ENCODE results near the gene AQP6. TPM values are rescaled to one million over a fixed set of nuclear protein-coding genes. Genes with fewer than 3 reads are reported as not detected.

AQP6 gene
- total RNA-seq, 1 donor from 2014 or later = not detected

- DNase-seq (ENCODE audit: low spot score) = no peak
- H3K27ac Mint-ChIP-seq (ENCODE audit: unreplicated experiment) = no peak overlapping the region
Observed at GRCh38 chr12:49990273-49990672, 17.5 kb downstream of the AQP6 start.

DNA sequence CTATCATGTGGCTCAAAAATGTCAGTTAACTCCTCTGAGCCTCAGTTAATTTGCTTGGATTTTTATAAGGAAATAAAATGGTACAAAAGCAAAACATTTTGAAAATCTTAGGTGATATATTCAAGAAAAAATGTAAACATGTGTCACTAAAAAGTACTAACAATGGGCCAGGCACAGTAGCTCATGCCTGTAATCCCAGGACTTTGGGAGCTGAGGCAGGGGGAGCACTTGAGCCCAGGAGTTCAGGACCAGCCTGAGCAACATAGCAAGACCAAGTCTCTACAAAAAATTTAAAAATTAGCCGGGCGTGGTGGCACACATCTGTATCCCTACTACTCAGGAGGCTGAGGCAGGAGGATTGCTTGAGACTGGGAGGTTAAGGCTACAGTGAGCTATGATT is 25.7 kb downstream of the AQP6 start:
- Mint-ChIP-seq H3K36me3 (ENCODE audit: low read depth) (peaks cover 10% of the 10 kb centered on the region), H3K4me1 (ENCODE audit: low read depth) (no peaks in the 10 kb centered on the region), H3K27me3 (ENCODE audit: low read depth) (no peaks in the 10 kb centered on the region), H3K27ac (ENCODE audit: unreplicated experiment) (no peak overlapping the region), H3K9me3 (ENCODE audit: low read depth) (no peaks in the 10 kb centered on the region), H3K4me3 (ENCODE audit: unreplicated experiment) (no peak overlapping the region)
- no peak for DNase-seq (ENCODE audit: low spot score)
- TF ChIP-seq, protein P1, sequence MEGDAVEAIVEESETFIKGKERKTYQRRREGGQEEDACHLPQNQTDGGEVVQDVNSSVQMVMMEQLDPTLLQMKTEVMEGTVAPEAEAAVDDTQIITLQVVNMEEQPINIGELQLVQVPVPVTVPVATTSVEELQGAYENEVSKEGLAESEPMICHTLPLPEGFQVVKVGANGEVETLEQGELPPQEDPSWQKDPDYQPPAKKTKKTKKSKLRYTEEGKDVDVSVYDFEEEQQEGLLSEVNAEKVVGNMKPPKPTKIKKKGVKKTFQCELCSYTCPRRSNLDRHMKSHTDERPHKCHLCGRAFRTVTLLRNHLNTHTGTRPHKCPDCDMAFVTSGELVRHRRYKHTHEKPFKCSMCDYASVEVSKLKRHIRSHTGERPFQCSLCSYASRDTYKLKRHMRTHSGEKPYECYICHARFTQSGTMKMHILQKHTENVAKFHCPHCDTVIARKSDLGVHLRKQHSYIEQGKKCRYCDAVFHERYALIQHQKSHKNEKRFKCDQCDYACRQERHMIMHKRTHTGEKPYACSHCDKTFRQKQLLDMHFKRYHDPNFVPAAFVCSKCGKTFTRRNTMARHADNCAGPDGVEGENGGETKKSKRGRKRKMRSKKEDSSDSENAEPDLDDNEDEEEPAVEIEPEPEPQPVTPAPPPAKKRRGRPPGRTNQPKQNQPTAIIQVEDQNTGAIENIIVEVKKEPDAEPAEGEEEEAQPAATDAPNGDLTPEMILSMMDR (IDR thresholded peaks at IDR 0.05) = no peak

More at GRCh38 chr12:49990273-49990672, 17.5 kb downstream of the AQP6 start:
- H3K36me3 Mint-ChIP-seq (ENCODE audit: low read depth) = peaks cover 11% of the 10 kb centered on the region
- no peaks in the 10 kb centered on the region for H3K27me3 Mint-ChIP-seq (ENCODE audit: low read depth)
- no peaks in the 10 kb centered on the region for H3K9me3 Mint-ChIP-seq (ENCODE audit: low read depth)
- TF ChIP-seq, protein P1 (IDR thresholded peaks at IDR 0.05) = no peak
- H3K4me3 Mint-ChIP-seq (ENCODE audit: unreplicated experiment) = no peak overlapping the region
- H3K4me1 Mint-ChIP-seq (ENCODE audit: low read depth) = no peaks in the 10 kb centered on the region

DNA sequence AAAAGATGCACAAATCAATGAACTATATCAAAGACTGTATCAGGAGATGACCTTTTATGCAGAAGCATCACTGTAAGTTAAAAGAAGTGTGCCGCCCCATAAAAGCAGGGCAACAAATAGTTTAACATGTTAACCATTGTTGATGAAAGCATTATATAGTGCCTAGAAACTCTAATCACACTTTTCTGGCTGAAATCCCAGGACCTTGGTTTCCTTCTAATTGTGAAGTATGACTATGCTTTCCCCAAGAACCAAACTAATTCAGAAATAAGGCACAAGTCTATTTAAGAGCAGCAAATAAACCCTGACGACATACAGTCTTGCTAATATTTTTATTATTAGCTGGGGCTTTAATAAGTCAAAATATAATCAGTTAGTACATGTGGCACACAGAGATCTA is 30.8 kb downstream of the AQP6 start:
- Mint-ChIP-seq H3K4me1 (ENCODE audit: low read depth) (no peaks in the 10 kb centered on the region), H3K27me3 (ENCODE audit: low read depth) (no peaks in the 10 kb centered on the region), H3K27ac (ENCODE audit: unreplicated experiment) (no peak overlapping the region), H3K9me3 (ENCODE audit: low read depth) (no peaks in the 10 kb centered on the region), H3K4me3 (ENCODE audit: unreplicated experiment) (no peak overlapping the region), H3K36me3 (ENCODE audit: low read depth) (peaks cover 4% of the 10 kb centered on the region)
- TF ChIP-seq, protein P1 (IDR thresholded peaks at IDR 0.05) = no peak
- no peak for DNase-seq (ENCODE audit: low spot score)

DNA sequence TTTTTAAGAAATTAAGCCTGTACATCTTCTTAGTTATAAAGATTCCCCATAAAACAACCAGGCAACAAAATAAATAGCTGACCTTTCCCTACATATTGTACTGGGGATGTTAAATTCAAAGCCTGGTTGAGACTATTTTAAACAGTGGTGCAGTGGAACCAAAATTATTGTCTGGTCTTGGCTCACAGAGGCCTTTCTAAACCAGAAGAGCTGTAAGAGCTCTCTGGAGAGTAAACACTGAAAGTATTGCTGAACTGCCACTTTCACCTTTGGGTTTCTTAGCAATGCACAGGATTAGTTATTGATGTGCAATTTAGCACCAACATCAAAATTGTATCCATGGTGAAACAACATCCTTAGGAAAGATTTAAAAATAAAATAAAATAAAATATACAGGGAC is 31.9 kb downstream of the AQP6 start:
- DNase-seq (ENCODE audit: low spot score) = no peak
- no peaks in the 10 kb centered on the region for H3K9me3 Mint-ChIP-seq (ENCODE audit: low read depth)
- H3K4me1 Mint-ChIP-seq (ENCODE audit: low read depth) = no peaks in the 10 kb centered on the region
- TF ChIP-seq, protein P1 (IDR thresholded peaks at IDR 0.05) = no peak
- peaks cover 2% of the 10 kb centered on the region for H3K36me3 Mint-ChIP-seq (ENCODE audit: low read depth)
- H3K27ac Mint-ChIP-seq (ENCODE audit: unreplicated experiment) = no peak overlapping the region
- no peak overlapping the region for H3K4me3 Mint-ChIP-seq (ENCODE audit: unreplicated experiment)
- H3K27me3 Mint-ChIP-seq (ENCODE audit: low read depth) = no peaks in the 10 kb centered on the region

DNA sequence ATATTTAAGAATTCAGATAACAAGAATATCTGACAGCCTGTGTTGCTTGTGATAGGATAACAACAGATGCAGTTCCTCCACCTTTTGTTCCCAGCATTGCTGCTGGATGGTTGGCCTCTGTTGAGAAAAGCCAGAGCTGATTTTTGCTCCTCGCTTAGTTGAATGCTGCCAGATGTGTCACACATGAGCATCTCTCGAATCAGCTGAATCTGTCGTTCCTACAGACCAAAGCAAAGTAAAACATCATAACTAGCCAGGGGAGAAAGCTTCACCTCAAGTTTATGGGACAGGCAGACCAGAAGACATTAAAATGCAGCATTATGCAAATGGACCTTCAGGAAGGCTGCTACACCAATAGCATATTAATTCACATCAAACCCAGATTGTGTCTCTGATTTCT is 32.4 kb downstream of the AQP6 start:
- TF ChIP-seq, protein P1 (IDR thresholded peaks at IDR 0.05) = no peak
- no peaks in the 10 kb centered on the region for H3K9me3 Mint-ChIP-seq (ENCODE audit: low read depth)
- no peak overlapping the region for H3K4me3 Mint-ChIP-seq (ENCODE audit: unreplicated experiment)
- DNase-seq (ENCODE audit: low spot score) = no peak
- no peaks in the 10 kb centered on the region for H3K4me1 Mint-ChIP-seq (ENCODE audit: low read depth)
- peaks cover 2% of the 10 kb centered on the region for H3K36me3 Mint-ChIP-seq (ENCODE audit: low read depth)
- no peaks in the 10 kb centered on the region for H3K27me3 Mint-ChIP-seq (ENCODE audit: low read depth)
- no peak overlapping the region for H3K27ac Mint-ChIP-seq (ENCODE audit: unreplicated experiment)
